Fibroblast of skin of abdomen (primary cell): Measurements from ENCODE around the gene SCRT2.
"Not testable (repeated sequence)": the region's sequence is repeated elsewhere in the genome, so short reads cannot be mapped to it uniquely, and the experiment has no call there.

ENCODE experiments used
- DNase-seq: peaks from one replicate; pipeline ENCODE4 v3.0.0-alpha.2; 2013

Gene SCRT2

DNA sequence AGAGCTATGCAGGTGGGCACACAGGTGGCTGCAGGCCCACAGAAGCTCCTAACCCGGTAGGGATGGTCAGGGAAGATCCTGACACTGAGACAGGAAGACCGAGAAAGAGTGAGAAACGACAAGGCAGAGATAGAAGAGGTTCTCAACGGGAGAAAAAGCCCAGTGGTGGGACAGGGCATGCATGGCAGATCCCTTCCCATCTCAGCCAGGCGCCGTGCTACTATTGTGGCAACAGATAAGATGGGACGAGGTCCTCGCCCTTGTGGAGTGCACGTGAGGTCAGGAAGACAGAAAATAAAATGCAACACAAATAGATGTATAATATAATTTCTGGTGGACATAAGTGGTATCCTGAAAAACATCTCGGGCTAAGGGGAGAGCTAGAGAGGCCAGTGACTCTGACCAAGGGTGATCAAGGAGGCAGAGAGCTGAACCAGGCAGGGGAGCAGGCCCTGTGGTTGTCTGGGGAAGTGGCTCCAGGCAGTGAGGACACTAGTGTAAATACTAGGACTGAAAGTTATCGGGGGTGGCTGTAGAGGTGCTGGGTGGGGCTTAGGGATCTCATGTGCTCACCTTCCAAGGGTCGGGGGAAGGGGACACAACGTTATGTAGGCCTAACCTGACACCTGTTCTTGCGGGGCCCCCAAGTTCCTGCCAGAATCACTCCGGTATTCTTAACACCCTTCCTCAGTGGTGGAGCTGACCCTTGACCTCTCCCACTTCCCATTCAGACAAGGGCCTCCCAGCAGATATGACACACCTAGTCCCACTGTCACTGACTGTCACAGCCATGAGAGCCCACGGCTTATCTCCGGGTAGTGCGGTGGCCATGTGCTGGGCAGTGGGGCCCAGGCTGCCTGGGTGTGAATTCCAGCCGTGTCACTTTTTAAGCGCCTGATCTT, 23.6 kb downstream of the SCRT2 start:
- DNase-seq, result no peak

DNA sequence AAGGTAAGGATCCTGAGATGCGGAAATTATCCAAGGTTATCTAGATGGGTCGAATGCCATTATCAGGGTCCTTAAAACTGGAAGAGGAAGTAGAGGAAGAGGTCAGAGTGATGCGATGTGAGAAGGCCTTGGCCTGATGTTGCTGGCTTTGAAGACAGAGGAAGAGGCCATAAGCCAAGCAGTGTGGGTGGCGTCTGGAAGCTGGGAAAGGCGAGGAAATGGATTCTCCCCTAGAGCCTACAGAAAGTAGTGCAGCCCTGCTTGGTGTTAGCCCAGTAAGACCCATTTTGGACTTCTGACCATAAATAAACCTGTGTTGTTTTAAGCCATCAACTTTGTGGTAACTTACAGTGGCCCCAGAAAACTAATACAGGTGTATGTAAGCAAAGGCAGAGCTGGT, 24.6 kb downstream of the SCRT2 start:
- DNase-seq, result no peak

DNA sequence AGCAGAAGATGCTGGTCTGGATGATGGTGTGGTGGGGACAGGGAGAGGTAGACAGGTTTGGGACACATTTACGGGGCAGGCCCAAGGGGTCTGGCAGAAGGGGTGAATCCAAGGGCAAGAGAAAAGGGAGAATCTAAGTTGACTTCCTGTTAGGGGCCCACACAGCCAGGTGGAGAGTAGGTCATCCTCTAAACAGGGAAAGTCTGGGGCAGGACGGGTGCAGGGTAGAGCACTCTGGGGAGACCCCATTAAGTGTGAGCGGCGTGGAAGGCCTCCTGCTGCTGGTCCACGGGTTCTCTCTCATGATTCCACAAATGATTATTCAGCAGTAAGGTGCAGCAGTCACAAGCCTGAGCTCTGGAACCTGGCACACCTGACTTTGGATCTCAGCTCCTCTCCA, 25.3 kb downstream of the SCRT2 start:
- DNase-seq, result no peak

DNA sequence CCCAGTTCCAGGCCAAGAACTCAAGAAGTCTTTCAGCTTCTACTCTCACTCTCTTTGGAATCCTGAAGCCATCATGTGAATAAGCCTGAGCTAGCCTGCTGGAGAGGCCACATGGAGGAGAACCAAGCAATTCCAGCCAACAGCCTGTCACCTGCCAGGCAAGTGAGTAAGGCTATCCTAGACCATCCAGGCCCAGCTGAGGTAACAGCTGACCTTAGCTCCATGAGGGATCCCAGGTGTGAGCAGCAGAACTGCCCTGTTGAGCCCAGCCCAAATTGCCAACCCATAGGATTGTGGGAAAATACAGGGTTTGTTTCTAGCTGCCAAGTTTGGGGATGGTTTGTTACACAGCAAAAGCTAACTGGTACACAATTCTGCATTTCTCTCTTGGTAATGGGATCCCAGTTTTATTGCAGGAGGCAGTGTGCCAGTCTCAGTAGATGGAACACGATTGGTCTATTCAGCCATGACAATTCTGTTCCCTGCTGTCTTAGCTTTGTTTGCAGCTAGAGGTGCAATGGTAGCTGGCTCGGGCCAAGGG, 28.1 kb downstream of the SCRT2 start:
- no peak for DNase-seq

DNA sequence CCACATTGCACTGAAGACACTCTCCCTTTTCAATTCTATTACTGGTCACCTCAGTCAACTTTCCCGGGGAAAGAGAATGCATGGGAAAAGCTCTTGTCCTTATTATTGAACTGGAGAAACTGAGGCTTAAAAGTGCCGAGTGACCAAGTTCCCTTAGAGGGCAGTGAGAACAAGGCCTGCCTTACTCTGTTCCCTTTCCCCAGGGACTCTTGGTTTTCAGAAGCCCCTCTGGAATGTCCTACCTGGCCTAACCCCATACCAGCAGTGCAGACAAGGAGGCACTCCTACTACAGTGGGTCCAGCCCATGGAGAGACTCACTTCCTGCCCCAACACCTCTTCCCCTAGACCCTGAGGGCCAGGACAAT, 28.8 kb downstream of the SCRT2 start:
- DNase-seq, result no peak

DNA sequence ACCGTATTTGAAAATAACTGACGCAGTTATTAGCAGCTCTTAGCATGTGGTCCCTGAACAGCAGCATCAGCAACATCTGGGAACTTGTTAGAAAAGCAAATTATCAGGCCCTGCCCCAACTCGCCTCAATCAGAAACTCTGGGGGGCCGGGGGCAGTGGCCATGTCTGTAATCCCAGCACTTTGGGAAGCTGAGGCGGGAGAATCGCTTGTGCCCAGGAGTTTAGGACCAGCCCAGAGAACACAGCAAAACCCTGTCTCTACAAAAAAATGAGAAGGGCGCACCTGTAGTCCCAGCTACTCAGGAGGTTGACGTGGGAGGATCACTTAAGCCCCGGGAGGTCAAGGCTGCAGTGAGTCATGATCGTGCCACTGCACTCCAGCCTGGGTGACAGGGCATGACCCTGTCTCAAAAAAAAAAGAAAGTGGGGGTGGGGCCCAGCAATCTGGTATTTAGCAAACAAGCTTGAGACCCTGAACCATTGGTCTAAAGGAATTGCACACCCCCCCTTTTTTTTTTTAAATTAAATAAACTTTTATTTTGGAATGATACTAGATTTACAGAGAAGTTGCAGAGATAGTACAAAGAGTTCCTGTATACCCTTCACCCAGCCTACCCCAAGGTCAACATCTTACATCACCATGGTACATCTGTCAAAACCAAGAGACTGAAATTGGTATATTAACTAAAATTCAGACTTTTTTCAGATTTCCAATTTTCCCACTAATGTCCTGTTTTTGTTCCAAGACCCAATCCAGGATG, 29.3 kb downstream of the SCRT2 start:
- no peak for DNase-seq

DNA sequence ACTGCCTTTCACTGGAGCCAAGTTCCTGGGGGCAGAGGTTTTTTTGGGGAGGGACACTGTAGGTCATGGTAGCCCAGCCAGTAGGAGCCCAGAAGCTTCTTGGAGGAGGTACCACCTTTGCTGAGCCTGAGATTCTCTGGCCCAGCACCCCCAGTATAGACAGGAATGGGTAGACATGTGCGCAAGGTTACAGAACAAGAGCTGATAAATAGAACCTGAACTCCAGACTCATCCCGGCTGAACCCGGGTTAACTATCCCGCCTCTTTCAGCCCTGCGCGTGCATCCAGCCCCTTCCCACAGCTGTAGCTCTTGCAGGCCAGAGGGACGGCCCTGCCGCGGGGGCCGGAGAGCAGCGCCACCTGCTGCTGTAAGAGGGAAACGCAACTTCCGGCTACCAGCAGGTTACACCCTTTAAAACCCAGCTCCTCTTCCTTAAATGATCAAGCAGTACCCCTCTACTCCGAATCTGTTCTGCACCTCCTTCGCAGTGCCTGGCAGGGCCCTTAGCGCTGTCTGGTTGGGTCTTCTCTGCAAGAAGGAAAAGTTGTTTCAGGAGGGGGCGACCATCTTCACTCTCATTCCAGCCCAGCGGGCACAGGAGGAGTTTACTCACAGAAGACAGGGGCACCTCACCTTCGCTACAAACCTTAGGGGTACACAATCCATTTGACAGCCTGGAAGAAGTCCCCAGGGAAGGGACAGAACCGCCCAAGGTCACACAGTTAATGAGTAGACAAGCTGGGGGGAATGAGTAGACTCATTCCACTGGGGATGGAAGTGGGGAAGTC, 30.1 kb downstream of the SCRT2 start:
- DNase-seq, result peak; percentile 45

DNA sequence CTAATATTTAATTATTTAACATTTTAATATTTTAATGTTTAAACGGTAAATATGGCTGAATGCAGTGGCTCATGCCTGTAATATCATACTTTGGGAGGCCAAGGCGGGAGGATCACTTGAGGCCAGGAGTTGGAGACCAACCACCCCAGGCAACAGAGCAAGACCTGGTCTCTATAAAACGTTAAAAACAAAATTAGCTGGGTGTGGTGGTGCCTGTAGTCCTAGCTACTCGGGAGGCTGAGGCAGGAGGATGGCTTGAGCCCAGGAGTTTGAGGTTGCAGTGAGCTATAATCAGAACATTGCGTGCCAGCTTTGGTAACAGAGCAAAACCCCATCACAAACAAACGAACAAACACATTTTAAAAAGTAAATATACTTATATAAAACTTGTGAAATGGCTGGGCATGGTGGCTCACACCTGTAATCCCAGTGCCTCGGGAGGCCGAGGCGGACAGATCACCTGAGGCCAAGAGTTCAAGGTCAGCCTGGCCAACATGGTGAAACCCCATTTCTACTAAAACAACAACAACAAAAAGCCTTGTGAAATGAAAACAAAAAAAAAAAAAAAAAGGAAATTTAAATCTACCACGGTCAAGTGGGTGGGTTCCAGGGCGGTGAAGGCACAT, 30.8 kb downstream of the SCRT2 start:
- no peak for DNase-seq

DNA sequence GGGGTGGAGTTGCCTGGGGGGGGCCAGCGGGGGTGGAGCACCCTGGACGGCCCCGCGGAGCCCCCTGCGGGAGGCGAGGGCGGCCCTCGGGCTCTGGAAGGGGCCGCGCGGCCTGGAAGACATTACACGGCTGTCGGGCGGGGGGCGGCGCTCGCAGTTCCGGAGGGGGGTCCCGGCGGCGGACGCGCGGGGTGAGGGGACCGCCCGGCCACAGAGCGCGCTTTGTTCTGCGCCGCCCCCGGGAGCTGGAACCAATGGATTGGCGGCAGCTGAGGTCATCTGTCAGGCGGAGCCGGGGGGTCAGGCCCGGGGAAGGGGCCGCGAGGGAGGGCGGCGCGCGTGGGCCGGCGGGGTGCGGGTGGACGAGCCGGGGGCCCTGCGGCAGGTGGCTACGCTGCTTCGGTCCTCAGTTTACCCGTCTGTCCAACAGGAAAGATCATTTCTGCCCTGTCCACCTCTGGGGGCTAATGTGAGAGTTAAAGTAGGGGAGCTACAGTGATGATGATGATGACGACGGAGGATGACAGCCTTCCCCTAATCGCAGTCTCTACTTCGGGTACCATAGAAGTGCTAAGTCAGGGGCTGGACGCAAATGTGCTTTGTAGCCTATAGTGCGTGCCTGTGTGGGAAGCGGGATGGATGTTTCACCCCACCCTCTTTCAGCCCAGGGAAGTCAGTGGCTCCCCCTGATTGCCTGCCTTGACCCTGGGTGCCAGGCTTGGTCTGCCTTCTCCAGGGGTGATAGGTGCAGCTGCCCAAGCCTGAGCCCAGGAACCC, 33.0 kb downstream of the SCRT2 start:
- DNase-seq, result no peak

DNA sequence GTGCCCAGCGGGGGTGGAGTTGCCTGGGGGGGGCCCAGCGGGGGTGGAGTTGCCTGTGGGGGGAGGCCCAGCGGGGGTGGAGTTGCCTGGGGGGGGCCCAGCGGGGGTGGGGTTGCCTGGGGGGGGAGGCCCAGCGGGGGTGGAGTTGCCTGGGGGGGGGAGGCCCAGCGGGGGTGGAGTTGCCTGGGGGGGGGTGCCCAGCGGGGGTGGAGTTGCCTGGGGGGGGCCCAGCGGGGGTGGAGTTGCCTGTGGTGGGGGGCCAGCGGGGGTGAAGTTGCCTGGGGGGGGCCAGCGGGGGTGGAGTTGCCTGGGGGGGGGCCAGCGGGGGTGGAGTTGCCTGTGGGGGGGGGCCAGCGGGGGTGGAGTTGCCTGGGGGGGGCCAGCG, 33.6 kb downstream of the SCRT2 start:
- DNase-seq, result not testable (repeated sequence)

DNA sequence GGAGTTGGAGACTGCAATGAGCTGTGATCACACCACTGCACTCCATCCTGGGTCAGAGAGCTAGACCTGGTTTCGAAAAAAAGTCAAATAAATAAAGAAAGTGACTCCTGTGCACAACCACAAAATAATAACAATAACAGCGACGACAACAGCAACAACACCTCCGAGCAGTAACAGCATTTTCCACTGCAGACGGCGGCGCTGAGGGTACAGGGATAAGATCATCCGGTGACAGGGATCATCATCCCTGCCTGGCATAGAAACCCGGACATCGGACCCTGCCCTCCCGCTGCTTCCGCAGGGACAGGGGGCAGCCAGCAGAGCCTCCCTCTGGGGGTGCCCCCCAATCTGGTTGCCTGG, 34.1 kb downstream of the SCRT2 start:
- no peak for DNase-seq

DNA sequence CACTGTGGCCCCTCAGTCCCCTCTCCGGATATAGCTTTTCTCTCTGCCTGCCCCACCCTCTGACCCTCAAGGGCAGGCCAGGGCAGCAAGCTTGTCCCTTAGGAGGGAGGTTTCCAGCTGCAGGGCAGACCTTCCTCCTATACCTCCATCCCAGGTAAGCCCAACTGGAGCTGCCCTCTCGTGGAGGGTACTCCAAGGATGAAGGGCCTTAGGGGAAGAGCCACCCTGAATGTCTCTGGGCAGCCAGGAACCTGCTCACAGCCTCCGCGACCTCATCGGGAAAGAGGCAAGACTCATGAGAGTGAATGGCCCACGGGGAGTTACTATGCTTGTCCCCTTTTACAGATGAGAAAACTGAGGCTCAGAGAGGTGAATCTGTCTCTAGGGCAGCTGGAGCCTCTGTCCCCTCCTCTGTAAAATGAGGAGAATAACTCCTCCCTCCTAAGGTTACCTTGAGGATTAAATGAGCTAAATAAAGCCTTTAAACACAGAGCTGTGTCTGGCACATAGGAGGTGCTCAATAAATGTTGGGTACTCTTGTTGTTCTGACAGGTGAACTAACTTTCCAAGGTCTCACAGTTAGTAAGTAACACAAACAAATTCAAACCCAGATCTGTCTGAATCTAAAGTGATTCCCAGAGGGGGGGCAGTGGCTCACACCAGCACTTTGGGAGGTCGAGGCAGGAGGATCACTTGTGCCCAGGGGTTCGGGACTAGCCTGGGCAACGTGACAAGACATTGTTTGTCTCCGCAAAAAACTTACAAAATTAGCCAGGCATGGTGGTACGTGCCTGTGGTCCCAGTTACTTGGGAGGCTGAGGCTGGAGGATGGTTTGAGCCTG, 34.7 kb downstream of the SCRT2 start:
- no peak for DNase-seq

DNA sequence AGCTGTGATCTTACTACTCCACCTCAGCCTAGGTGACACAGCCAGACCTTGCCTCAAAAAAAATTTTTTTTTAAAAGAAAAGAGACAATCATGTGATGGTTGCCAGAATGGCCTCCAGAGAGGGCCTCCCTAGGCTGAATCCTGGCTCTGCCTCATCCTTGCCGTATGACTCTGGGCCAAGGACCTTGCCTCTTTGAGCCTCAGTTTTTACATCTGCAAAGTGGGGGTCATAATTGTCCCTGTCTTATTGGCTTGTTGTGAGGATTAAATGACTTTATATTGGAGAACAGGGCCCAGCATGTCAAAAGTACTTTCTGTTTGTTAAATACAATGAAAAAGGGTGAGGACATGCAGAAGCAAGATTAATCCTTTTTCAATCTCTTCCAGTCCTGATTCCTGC, 37.0 kb downstream of the SCRT2 start:
- DNase-seq, result no peak

DNA sequence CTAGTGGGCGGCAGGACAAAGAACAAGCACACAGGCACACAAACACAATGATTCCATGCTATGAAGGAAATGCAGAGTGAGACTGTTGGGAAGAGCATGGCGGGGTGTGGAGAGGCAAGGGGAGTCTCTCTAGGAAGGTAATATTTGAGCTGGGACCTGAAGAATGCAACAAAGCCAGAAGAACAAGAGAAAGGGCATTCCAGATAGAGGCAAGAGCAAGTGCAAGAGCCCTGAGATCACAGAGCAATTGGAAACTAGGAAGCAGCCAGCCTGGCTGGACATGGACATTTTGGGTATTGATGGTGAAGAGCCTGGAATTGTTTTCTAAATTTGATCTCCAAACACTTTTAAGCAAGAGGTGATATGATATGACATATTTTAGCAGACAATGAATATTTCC, 38.0 kb downstream of the SCRT2 start:
- no peak for DNase-seq

DNA sequence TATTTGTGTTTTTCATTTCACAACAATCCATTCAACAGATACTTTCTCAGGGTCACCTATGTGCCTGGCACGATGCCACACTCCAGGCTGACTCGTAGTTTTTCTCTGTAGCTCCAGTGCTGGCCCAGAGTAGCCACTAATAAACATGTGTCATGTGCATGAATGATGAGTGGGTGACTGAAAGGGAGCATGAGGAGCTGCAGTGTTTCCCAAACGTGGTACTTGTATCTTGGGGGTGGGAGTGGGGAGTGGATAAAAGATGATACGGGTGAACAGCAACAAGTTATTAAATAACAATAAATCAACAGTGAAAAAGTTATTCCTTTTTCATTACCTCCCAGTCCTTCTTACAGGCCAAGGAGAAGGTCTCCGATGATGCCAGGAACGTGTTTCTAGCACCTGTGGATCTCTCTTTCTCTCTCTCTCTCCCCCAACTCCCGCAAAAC, 39.7 kb downstream of the SCRT2 start:
- no peak for DNase-seq

DNA sequence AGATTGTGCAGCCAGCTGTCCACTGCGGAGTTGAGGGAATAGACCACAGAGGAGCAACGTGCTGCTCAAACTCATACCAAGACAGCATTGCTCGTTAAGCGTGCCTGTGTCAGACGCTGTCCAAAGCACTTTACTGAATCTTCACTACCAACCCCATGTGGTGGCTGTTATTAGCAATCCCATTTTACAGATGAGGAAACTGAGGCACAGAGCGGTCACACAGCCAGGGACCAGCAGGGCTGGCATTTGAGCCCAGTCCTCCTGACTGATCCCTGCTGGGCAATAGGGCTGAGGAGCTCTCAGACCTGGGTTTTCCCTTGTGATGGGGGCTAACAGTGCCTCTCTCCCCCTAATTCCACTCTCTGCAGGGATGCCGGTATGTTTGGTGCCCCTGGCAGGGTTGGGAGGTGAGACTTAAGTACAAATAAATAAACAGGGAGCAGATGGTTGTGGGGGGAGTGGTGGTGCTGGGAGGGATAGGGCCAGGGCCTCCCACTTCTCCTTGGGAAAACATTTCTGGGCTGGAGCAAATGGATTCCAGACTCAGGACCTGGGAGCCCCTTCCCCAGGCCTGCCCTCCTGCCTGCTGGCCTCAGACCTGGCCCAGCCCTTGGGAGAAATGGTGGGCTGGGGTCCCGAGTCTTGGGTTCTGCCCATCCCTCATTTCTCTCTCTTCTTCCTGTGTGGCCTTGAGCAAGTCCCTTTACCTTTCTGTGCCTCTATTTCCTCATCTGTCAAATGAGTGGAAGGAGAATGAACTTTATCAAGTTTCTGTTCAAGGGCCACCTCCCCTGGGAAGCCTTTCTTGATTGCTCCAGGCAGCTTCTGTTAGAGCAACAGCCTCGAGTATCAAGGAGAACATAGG, 40.3 kb downstream of the SCRT2 start:
- no peak for DNase-seq

DNA sequence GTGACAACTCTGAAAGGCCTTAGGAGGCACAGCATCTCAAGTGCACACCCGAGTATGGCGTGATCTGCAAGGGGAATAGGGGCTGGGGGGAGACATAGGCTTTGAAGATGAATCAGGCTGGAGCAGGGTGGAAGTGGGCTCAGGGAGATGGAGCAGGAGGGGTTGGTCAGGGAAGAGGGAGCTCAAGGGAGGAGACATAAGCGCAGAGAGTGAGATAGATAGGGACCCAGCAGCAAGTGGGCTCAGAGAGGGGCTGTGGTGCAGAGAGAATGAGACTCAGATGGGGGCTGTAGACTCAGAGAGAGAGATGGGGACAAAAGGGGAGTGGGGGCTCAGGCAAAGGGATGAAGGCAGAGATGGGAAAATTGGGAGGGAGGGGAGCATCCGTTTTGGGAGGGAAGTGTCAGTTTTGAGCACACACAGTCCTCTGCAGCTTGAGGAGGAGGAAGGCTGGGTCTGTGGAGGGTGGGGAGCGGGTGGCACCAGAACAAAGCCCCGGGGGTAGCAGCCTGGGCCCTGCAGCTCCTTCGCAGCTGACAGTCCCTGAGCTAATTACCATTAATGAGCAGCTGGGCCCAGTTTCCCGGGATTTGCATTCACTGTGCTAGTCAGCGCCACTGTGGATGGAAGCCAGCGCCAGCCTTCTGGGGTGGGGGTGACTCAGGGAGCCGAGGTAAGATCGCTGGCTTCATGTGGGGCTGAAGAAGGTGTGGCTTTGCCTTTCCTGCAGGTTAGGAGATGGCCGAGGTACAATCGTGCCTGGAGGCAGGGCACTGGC, 41.3 kb downstream of the SCRT2 start:
- no peak for DNase-seq

DNA sequence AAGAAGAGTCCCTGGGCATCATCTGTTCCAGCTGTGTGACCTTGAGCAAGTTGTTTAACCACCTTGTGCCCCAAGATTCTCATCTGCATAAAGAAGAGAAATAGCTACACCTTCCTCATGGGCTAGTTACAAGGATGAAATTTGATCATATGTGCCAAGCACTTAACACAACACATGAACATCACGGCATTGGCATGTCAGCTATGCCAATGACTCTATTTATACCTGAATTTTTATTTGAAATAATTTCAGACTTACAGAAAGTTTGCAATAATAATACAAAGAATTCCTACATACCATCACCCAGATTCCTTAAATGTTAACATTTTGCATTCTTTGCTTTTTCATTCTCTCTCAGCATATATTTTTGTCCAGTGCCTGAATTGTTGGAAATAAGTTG, 44.5 kb downstream of the SCRT2 start:
- no peak for DNase-seq

DNA sequence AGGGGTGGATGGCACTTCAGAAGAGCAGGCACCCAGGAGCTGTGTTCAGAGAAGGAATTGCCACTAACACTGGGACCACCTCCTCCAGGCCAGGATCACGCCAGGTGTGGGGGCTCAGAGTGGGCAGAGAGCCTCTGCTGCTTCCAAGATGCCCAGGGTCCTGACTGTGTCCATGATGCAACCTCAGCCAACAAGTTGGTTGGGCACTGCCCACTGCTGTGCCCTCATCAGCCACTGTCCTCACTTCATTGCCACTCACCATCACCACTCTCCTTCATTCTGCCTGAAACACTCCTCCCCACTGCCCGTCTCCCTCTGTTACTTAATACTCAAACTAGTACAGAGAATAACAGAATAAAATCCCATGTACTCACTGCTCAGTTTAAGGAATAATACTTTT, 49.0 kb downstream of the SCRT2 start:
- no peak for DNase-seq
